ENCODE results near the gene MRPS15.
"Not testable (repeated sequence)": the region's sequence is repeated elsewhere in the genome, so short reads cannot be mapped to it uniquely, and the experiment has no call there.

The MRPS15 gene

GRCh38 chr1:36463803-36464604 is at the start of gene MRPS15:
MRPS15 (minus strand) TSS chr1:36464384; CDS start chr1:36464275, 109 bp downstream.
- DNase-seq, result peak; percentile 94

- DNase-seq, result no peak
Observed at GRCh38 chr1:36512842-36513241, 48.7 kb upstream of the MRPS15 start.

GRCh38 chr1:36511804-36512798 is 47.9 kb upstream of the MRPS15 start:
- DNase-seq, result no peak

- DNase-seq, result not testable (repeated sequence)
Observed at GRCh38 chr1:36511220-36511619, 47.0 kb upstream of the MRPS15 start.

GRCh38 chr1:36510418-36510817 is 46.2 kb upstream of the MRPS15 start:
- no peak for DNase-seq

GRCh38 chr1:36508257-36508656 is 44.1 kb upstream of the MRPS15 start:
- DNase-seq, result no peak

- no peak for DNase-seq
Observed at GRCh38 chr1:36506276-36506920, 42.2 kb upstream of the MRPS15 start.

GRCh38 chr1:36503733-36504132 is 39.5 kb upstream of the MRPS15 start:
- no peak for DNase-seq

- DNase-seq, result no peak
Observed at GRCh38 chr1:36503159-36503558, 39.0 kb upstream of the MRPS15 start.

- DNase-seq, result no peak
Observed at GRCh38 chr1:36502616-36503015, 38.4 kb upstream of the MRPS15 start.

- not testable (repeated sequence) for DNase-seq
Observed at GRCh38 chr1:36501911-36502310, 37.7 kb upstream of the MRPS15 start.

- peak; percentile 10 for DNase-seq
Observed at GRCh38 chr1:36497207-36497606, 33.0 kb upstream of the MRPS15 start.

GRCh38 chr1:36494971-36495370 is 30.8 kb upstream of the MRPS15 start:
- no peak for DNase-seq

- no peak for DNase-seq
Observed at GRCh38 chr1:36493524-36493923, 29.3 kb upstream of the MRPS15 start.

- no peak for DNase-seq
Observed at GRCh38 chr1:36492491-36492890, 28.3 kb upstream of the MRPS15 start.

GRCh38 chr1:36489258-36490051 is 25.3 kb upstream of the MRPS15 start:
- not testable (repeated sequence) for DNase-seq

- no peak for DNase-seq
Observed at GRCh38 chr1:36487906-36488305, 23.7 kb upstream of the MRPS15 start.

- DNase-seq, result not testable (repeated sequence)
Observed at GRCh38 chr1:36487336-36487725, 23.1 kb upstream of the MRPS15 start.

- no peak for DNase-seq
Observed at GRCh38 chr1:36486439-36487335, 22.5 kb upstream of the MRPS15 start.

GRCh38 chr1:36486093-36486438 is 21.9 kb upstream of the MRPS15 start:
- no peak for DNase-seq

- DNase-seq, result no peak
Observed at GRCh38 chr1:36484099-36484498, 19.9 kb upstream of the MRPS15 start.

Data from HCEC 1CT (cell line).